ENCODE data around the gene GEMIN4.
"Not testable (repeated sequence)": the region's sequence is repeated elsewhere in the genome, so short reads cannot be mapped to it uniquely, and the experiment has no call there.

DNA sequence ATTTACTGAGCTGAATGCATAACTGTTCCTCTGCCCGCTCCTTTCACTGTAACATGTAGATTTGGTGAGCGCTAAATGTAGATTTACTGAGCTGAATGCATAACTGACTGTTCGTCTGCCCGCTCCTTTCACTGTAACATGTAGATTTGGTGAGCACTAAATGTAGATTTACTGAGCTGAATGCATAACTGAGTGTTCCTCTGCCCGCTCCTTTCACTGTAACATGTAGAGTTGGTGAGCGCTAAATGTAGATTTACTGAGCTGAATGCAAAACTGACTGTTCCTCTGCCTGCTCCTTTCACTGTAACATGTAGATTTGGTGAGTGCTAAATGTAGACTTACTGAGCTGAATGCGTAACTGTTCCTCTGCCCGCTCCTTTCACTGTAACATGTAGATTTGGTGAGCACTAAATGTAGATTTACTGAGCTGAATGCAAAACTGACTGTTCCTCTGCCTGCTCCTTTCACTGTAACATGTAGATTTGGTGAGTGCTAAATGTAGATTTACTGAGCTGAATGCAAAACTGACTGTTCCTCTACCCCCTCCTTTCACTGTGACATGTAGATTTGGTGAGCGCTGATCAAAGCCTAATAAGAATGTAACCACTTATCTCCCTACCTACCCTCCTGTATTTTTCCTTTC is 3.4 kb upstream of the GEMIN4 start:
- TF ChIP-seq SMAD3 (CRISPR knock-in tag; IDR thresholded peaks at IDR 0.05; ENCODE audit: borderline replicate concordance); ATF6 (CRISPR knock-in tag; IDR thresholded peaks at IDR 0.05); SP1 (CRISPR knock-in tag; conservative IDR thresholded peaks at IDR 0.05); ZNF219 (CRISPR knock-in tag; IDR thresholded peaks at IDR 0.05; ENCODE audit: borderline replicate concordance); ZNF317 (CRISPR knock-in tag; IDR thresholded peaks at IDR 0.05; ENCODE audit: borderline replicate concordance, low read depth); MAX (CRISPR knock-in tag; IDR thresholded peaks at IDR 0.05); ATF3 (CRISPR knock-in tag; conservative IDR thresholded peaks at IDR 0.05); ESRRA (CRISPR knock-in tag; IDR thresholded peaks at IDR 0.05; ENCODE audit: borderline replicate concordance); NR2C2 (CRISPR knock-in tag; IDR thresholded peaks at IDR 0.05); TEAD4 (CRISPR knock-in tag; IDR thresholded peaks at IDR 0.05): not testable (repeated sequence)
- TF ChIP-seq, protein P1, sequence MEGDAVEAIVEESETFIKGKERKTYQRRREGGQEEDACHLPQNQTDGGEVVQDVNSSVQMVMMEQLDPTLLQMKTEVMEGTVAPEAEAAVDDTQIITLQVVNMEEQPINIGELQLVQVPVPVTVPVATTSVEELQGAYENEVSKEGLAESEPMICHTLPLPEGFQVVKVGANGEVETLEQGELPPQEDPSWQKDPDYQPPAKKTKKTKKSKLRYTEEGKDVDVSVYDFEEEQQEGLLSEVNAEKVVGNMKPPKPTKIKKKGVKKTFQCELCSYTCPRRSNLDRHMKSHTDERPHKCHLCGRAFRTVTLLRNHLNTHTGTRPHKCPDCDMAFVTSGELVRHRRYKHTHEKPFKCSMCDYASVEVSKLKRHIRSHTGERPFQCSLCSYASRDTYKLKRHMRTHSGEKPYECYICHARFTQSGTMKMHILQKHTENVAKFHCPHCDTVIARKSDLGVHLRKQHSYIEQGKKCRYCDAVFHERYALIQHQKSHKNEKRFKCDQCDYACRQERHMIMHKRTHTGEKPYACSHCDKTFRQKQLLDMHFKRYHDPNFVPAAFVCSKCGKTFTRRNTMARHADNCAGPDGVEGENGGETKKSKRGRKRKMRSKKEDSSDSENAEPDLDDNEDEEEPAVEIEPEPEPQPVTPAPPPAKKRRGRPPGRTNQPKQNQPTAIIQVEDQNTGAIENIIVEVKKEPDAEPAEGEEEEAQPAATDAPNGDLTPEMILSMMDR (IDR thresholded peaks at IDR 0.05): not testable (repeated sequence)
- TF ChIP-seq, protein P2, sequence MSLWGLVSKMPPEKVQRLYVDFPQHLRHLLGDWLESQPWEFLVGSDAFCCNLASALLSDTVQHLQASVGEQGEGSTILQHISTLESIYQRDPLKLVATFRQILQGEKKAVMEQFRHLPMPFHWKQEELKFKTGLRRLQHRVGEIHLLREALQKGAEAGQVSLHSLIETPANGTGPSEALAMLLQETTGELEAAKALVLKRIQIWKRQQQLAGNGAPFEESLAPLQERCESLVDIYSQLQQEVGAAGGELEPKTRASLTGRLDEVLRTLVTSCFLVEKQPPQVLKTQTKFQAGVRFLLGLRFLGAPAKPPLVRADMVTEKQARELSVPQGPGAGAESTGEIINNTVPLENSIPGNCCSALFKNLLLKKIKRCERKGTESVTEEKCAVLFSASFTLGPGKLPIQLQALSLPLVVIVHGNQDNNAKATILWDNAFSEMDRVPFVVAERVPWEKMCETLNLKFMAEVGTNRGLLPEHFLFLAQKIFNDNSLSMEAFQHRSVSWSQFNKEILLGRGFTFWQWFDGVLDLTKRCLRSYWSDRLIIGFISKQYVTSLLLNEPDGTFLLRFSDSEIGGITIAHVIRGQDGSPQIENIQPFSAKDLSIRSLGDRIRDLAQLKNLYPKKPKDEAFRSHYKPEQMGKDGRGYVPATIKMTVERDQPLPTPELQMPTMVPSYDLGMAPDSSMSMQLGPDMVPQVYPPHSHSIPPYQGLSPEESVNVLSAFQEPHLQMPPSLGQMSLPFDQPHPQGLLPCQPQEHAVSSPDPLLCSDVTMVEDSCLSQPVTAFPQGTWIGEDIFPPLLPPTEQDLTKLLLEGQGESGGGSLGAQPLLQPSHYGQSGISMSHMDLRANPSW (CRISPR knock-in tag; conservative IDR thresholded peaks at IDR 0.05; ENCODE audit: low read depth): not testable (repeated sequence)
- TF ChIP-seq, protein P3, sequence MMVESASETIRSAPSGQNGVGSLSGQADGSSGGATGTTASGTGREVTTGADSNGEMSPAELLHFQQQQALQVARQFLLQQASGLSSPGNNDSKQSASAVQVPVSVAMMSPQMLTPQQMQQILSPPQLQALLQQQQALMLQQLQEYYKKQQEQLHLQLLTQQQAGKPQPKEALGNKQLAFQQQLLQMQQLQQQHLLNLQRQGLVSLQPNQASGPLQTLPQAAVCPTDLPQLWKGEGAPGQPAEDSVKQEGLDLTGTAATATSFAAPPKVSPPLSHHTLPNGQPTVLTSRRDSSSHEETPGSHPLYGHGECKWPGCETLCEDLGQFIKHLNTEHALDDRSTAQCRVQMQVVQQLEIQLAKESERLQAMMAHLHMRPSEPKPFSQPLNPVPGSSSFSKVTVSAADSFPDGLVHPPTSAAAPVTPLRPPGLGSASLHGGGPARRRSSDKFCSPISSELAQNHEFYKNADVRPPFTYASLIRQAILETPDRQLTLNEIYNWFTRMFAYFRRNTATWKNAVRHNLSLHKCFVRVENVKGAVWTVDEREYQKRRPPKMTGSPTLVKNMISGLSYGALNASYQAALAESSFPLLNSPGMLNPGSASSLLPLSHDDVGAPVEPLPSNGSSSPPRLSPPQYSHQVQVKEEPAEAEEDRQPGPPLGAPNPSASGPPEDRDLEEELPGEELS (CRISPR knock-in tag; IDR thresholded peaks at IDR 0.05): not testable (repeated sequence)

Measured in WTC11 (cell line).